ENCODE data around the gene MAGEA11. TPM values are rescaled to one million over a fixed set of nuclear protein-coding genes. Genes with fewer than 3 reads are reported as not detected.

The MAGEA11 gene
- total RNA-seq, 4 donors from 2014 or later, result not detected

DNA sequence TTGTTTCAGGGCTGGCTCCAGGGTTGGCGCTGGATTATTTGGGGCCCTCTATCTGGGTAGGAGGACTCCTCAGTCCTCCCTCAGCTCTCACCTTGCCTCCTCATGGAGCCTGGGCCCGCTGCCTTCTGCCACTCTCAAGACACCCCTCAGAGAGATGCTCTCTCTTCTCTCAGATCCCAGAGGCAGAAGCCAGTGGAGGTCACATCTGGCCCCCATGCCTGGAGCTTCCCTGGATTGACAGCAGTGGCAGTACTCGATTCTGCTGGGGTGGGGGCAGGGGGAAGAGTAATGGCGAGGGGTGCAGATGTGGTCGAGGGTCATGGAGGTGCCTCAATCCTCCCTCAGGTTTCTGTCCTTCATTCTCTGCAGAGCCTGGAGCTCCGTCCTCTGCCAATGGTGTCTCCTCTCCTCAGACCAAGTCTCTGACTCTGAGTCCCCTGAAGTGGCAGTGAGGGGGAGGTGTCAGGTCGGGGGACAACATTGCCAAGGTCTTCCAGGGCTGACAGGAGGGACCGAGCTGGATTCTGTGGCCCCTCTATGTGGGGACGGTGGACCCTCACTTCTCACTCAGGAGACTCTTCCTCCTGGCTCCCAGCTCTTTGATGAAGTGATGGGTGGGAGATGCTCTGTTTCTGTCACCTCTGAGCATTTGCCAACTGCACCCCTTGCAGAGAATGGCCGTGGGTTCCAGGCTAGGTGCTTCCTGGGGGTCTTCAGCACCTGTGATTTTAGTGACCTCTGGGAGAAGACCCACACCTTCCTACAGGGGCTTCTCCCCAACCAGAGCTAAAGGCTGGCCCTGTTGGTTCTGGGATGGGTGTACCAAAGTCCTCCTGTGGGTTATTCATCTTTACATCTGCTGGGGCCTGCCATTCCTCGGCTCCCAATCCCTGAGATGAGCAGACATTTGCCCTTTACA is 51.1 kb downstream of the MAGEA11 start:
- Histone ChIP-seq H3K36me3 (no peaks in the 10 kb centered on the region), H3K27me3 (no peaks in the 10 kb centered on the region), H3K9me3 (no peaks in the 10 kb centered on the region), H3K27ac (replicated peaks in 1 of 4) (no peak overlapping the region), H3K4me1 (no peaks in the 10 kb centered on the region), H3K4me3 (no peak overlapping the region)
- intact Hi-C loops (cut with DNase I), result no loop called here
- WGBS, result 77% methylated on average over 6 of the region's 11 CpGs
- no peak for DNase-seq (ENCODE audit: extremely low spot score)
- TF ChIP-seq, protein P1, sequence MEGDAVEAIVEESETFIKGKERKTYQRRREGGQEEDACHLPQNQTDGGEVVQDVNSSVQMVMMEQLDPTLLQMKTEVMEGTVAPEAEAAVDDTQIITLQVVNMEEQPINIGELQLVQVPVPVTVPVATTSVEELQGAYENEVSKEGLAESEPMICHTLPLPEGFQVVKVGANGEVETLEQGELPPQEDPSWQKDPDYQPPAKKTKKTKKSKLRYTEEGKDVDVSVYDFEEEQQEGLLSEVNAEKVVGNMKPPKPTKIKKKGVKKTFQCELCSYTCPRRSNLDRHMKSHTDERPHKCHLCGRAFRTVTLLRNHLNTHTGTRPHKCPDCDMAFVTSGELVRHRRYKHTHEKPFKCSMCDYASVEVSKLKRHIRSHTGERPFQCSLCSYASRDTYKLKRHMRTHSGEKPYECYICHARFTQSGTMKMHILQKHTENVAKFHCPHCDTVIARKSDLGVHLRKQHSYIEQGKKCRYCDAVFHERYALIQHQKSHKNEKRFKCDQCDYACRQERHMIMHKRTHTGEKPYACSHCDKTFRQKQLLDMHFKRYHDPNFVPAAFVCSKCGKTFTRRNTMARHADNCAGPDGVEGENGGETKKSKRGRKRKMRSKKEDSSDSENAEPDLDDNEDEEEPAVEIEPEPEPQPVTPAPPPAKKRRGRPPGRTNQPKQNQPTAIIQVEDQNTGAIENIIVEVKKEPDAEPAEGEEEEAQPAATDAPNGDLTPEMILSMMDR (IDR thresholded peaks at IDR 0.05), result no peak
- TF ChIP-seq POLR2AphosphoS5 (IDR thresholded peaks at IDR 0.05) (no peak), POLR2A (IDR thresholded peaks at IDR 0.05; ENCODE audit: low read depth) (no peak), EP300 (IDR thresholded peaks at IDR 0.05) (no peak)

Small RNAs within 50 kb of the gene (small RNA-seq; reads per million reads assigned to genes)
- 0 reads per million in 3 donors for gene AC244098.1
- gene AC244098.2, result 0 reads per million in 3 donors
- gene AC244098.3, result 0 reads per million in 3 donors

Other genes starting within 250 kb of the MAGEA11 start
- gene IDS, start 206.8 kb upstream of the MAGEA11 start, total RNA-seq, result 10 to 100 TPM; 80.2 to 91.0 (median 86.4) TPM
- gene EOLA1, start 171.0 kb upstream of the MAGEA11 start, total RNA-seq, result 10 to 100 TPM; 11.9 to 33.6 (median 17.8) TPM
- gene HSFX3, start 162.1 kb upstream of the MAGEA11 start, total RNA-seq, result not detected
- not detected for gene MAGEA9B, start 124.6 kb upstream of the MAGEA11 start, total RNA-seq
- gene HSFX2, start 116.7 kb upstream of the MAGEA11 start, total RNA-seq, result under 1 TPM in 1 of 4 donors, not detected in 3; 0.45 TPM
- gene TMEM185A, start 80.3 kb upstream of the MAGEA11 start, total RNA-seq, result 10 to 100 TPM; 11.2 to 26.2 (median 16.5) TPM
- gene HSFX1, start 62.0 kb downstream of the MAGEA11 start, total RNA-seq, result 1 to 10 TPM in 3 of 4 donors, under 1 TPM in 1; 0.78 to 2.0 (median 1.2) TPM
- gene MAGEA9, start 69.9 kb downstream of the MAGEA11 start, total RNA-seq, result not detected
- gene MAGEA8, start 169.1 kb downstream of the MAGEA11 start, total RNA-seq, result not detected
- gene HSFX4, start 217.5 kb downstream of the MAGEA11 start, total RNA-seq, result not detected
- 10 to 100 TPM; 15.4 to 24.0 (median 21.5) TPM for gene EOLA2, start 226.4 kb downstream of the MAGEA11 start, total RNA-seq